ENCODE data around the gene MYOM1.

MYOM1 gene

DNA sequence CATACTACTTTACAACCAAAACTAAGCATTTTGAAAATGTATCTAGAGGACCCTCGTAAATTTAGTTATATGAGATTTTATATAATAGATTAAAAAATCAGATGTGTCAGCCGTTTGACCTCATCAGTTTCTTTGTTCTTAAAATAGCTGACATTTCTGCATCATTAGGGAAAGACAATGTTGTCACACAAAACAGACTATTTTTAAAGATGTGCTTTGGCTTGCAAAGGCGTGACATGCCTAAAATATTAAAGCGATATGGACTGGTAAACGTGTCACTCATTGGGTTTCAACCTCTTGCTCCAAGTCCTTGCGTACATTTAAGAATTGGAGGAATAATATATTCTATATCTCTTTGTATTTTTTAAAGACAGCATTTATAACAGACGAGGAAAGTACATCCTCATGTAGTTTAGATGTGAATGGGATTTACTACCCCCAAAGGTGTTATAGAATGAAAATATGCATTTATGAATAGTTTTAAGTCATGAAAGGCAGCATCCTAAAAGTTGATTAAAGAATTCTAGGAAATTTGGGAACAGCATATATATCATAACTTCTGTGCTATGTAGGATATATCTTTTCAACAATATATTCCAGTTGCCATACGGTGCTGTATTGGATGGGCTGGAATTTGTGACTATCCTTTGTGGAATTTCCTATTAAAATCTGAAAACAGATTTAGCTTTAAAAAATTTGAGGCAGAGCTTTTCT is 31.6 kb upstream of the MYOM1 start:
- Histone ChIP-seq H4K91ac (ENCODE audit: low read depth, low read length) (no peak overlapping the region), H4K12ac (ENCODE audit: low read depth, low read length) (no peak overlapping the region), H3K27ac (ENCODE audit: low read depth, low read length) (no peak overlapping the region), H2BK120ac (ENCODE audit: insufficient read depth, low read length, poor library complexity) (no peak overlapping the region), H2BK12ac (ENCODE audit: low read length) (no peak overlapping the region), H3K4me3 (ENCODE audit: low read depth, low read length) (no peak overlapping the region), H3K9me3 (ENCODE audit: insufficient read depth, low read depth, low read length) (no peaks in the 10 kb centered on the region), H3K27me3 (ENCODE audit: insufficient read depth, low read length) (no peaks in the 10 kb centered on the region), H3K79me1 (ENCODE audit: low read length) (peaks cover 17% of the 10 kb centered on the region), H3K18ac (ENCODE audit: low read length) (no peak overlapping the region), H3K14ac (ENCODE audit: low read length) (no peak overlapping the region), H3K4ac (ENCODE audit: low read depth, low read length) (peak overlapping the region; percentile 33), H2AFZ (ENCODE audit: insufficient read depth, low read length, poor library complexity) (no peak overlapping the region), H3K23ac (ENCODE audit: low read length) (no peak overlapping the region), H2BK5ac (ENCODE audit: low read depth, low read length, poor library complexity) (no peak overlapping the region), H2AK5ac (ENCODE audit: low read length) (no peak overlapping the region), H3K79me2 (ENCODE audit: control insufficient read depth, insufficient read depth, low read length, poor library complexity) (peaks cover 12% of the 10 kb centered on the region), H3K4me1 (ENCODE audit: control insufficient read depth in 1 of 2, insufficient read depth in 2 of 2, low read length in 2 of 2) (peaks cover 0 to 2% of the 10 kb centered on the region in 2 experiments), H3K9ac (ENCODE audit: low read length) (no peak overlapping the region), H3K36me3 (ENCODE audit: control insufficient read depth in 1 of 2, insufficient read depth in 2 of 2, low read length in 2 of 2) (peaks cover 4 to 19% of the 10 kb centered on the region in 2 experiments), H4K8ac (ENCODE audit: low read depth, low read length) (no peak overlapping the region), H3K4me2 (ENCODE audit: low read length) (no peak overlapping the region)
- peak in 1 of 2 donors; percentile 38 for DNase-seq
- no CpG with 5 or more reads among the region's 8 CpGs for WGBS (ENCODE audit: extremely low coverage, insufficient coverage, insufficient read length)

DNA sequence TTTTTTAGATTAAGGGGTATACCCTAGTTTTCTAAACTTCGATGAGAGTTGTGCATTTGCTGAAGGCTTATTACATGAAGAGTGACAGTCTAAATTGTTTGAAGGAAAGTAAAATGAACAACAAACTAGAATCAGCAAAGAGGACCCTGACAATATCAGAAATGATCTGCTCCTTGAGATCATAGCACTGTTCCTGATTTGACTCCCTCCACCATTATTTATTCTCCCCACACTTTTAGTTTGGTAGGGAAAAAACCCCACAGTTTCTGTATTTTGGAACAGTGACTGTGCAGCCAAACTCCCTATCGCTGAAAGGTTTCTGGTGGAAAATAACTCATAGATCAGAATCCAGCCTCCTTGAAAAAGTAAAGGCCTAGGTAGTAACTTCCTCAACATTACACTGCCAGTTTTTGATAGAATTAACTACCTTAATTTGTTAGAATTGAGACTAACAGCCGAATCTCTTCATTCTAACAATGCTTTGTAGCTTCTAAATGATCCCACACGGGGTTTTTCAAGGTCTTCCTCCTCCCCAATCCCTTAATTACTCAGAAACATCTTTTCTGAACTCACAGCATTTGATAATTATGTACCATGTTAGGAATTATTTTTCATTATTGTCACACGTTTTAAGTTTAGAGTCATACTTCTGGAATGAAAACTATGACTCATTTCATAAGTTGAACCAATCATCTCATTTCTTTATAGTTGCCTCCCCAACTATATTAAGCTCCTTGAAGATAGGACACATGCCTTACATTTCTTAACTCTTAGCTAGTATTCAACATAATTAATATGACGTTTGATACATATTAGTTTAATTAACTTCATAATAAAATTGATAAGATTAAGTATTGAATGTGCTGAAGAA is 30.7 kb upstream of the MYOM1 start:
- Histone ChIP-seq H2BK120ac (ENCODE audit: insufficient read depth, low read length, poor library complexity) (no peak overlapping the region), H3K4me1 (ENCODE audit: control insufficient read depth in 1 of 2, insufficient read depth in 2 of 2, low read length in 2 of 2) (peaks cover 2 to 4% of the 10 kb centered on the region in 2 experiments), H3K18ac (ENCODE audit: low read length) (no peak overlapping the region), H2AK5ac (ENCODE audit: low read length) (no peak overlapping the region), H4K12ac (ENCODE audit: low read depth, low read length) (no peak overlapping the region), H2BK12ac (ENCODE audit: low read length) (no peak overlapping the region), H3K27me3 (ENCODE audit: insufficient read depth, low read length) (no peaks in the 10 kb centered on the region), H3K9me3 (ENCODE audit: insufficient read depth, low read depth, low read length) (no peaks in the 10 kb centered on the region), H3K27ac (ENCODE audit: low read depth, low read length) (no peak overlapping the region), H3K23ac (ENCODE audit: low read length) (no peak overlapping the region), H4K8ac (ENCODE audit: low read depth, low read length) (no peak overlapping the region), H3K79me1 (ENCODE audit: low read length) (peaks cover 17% of the 10 kb centered on the region), H3K4me2 (ENCODE audit: low read length) (peak overlapping the region; percentile 12), H3K14ac (ENCODE audit: low read length) (no peak overlapping the region), H2BK5ac (ENCODE audit: low read depth, low read length, poor library complexity) (no peak overlapping the region), H4K91ac (ENCODE audit: low read depth, low read length) (no peak overlapping the region), H3K36me3 (ENCODE audit: control insufficient read depth in 1 of 2, insufficient read depth in 2 of 2, low read length in 2 of 2) (peaks cover 4 to 16% of the 10 kb centered on the region in 2 experiments), H2AFZ (ENCODE audit: insufficient read depth, low read length, poor library complexity) (no peak overlapping the region), H3K9ac (ENCODE audit: low read length) (no peak overlapping the region), H3K4me3 (ENCODE audit: low read depth, low read length) (no peak overlapping the region), H3K79me2 (ENCODE audit: control insufficient read depth, insufficient read depth, low read length, poor library complexity) (peaks cover 12% of the 10 kb centered on the region), H3K4ac (ENCODE audit: low read depth, low read length) (peak overlapping the region; percentile 89)
- DNase-seq, result peak in 1 of 2 donors; percentile 71
- no CpG with 5 or more reads among the region's 6 CpGs for WGBS (ENCODE audit: extremely low coverage, insufficient coverage, insufficient read length)

DNA sequence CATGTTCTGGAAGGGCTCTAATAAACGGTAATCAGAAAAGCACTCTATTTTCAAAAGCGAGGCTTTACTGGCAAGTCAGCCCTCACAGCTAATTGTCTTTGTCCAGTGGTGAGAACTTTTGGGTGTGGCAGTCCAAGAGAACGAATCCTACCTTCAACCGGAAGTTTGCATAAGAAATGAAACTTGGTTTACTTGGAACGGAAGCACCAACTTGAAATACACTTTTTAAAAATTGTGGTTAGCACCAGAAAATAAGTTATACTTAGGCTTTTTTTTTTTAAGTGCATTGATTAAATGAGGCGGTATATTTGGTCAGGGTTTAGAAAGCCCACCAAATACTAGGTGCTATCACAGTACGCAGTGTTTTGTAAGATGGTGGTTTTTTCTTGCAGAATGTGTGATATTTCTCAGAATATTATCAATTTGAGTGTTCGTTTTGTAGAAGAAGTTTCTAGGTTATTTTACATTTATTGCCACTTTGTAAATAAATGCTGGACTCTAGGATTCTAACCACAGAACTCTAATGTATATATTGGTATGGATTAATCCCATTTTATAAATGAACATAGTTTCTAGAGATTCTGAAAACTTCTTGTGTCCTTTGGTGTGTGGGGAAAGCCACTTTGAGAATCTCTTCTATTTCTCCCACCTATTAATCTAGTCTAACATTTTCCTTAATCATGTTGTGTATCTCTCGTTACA is 29.0 kb upstream of the MYOM1 start:
- DNase-seq, result peak; percentile 8 to 63
- Histone ChIP-seq H3K18ac (ENCODE audit: low read length) (no peak overlapping the region), H2AK5ac (ENCODE audit: low read length) (no peak overlapping the region)

DNA sequence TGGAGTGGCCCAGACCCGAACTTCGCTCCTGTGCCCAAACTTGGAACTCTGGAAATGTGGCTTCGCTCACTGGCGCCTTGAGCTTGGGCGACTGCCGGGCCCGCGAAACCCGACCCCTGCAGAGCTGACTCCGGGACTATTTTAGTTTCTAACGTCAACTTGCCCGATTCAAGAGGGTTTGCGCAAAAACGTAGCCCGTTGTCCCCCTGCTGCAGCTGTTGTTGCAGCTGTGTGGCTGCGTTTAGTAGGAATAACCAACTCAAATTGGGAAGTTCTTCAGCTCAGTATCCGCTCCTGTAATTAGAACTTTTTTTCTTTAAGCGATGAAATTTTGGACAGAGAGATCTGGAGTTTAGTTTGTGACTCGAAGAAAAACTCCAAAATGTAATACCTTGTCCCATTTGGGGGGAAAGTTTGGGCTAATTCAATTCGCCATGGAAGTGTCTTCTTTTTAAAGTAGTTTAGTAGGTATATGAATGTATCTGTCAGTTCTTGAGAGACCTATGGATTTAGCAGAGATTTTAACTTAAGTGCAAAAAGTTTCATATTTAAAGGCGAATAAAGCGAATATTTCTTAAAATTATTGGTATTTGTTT is 28.4 kb upstream of the MYOM1 start:
- Histone ChIP-seq H4K12ac (ENCODE audit: low read depth, low read length) (peak overlapping the region; percentile 95), H3K14ac (ENCODE audit: low read length) (peak overlapping the region; percentile 99), H3K27ac (ENCODE audit: low read depth, low read length) (peak overlapping the region; percentile 94), H2AFZ (ENCODE audit: insufficient read depth, low read length, poor library complexity) (peak overlapping the region; percentile 53), H3K79me1 (ENCODE audit: low read length) (peaks cover 17% of the 10 kb centered on the region), H3K4me3 (ENCODE audit: low read depth, low read length) (peak overlapping the region; percentile 97), H3K18ac (ENCODE audit: low read length) (peak overlapping the region; percentile 96), H3K9me3 (ENCODE audit: insufficient read depth, low read depth, low read length) (no peaks in the 10 kb centered on the region), H3K23ac (ENCODE audit: low read length) (no peak overlapping the region), H2BK5ac (ENCODE audit: low read depth, low read length, poor library complexity) (peak overlapping the region; percentile 88), H3K4ac (ENCODE audit: low read depth, low read length) (peak overlapping the region; percentile 100), H3K36me3 (ENCODE audit: control insufficient read depth in 1 of 2, insufficient read depth in 2 of 2, low read length in 2 of 2) (peaks cover 0 to 5% of the 10 kb centered on the region in 2 experiments), H3K9ac (ENCODE audit: low read length) (peak overlapping the region; percentile 99), H4K91ac (ENCODE audit: low read depth, low read length) (peak overlapping the region; percentile 99), H3K27me3 (ENCODE audit: insufficient read depth, low read length) (no peaks in the 10 kb centered on the region), H2BK12ac (ENCODE audit: low read length) (no peak overlapping the region), H2BK120ac (ENCODE audit: insufficient read depth, low read length, poor library complexity) (peak overlapping the region; percentile 99), H3K4me1 (ENCODE audit: control insufficient read depth in 1 of 2, insufficient read depth in 2 of 2, low read length in 2 of 2) (peaks cover 2 to 5% of the 10 kb centered on the region in 2 experiments), H3K4me2 (ENCODE audit: low read length) (peak overlapping the region; percentile 65), H4K8ac (ENCODE audit: low read depth, low read length) (peak overlapping the region; percentile 92), H3K79me2 (ENCODE audit: control insufficient read depth, insufficient read depth, low read length, poor library complexity) (peaks cover 12% of the 10 kb centered on the region), H2AK5ac (ENCODE audit: low read length) (peak overlapping the region; percentile 98)
- DNase-seq, result peak; percentile 12 to 53
- WGBS (ENCODE audit: extremely low coverage, insufficient coverage, insufficient read length), result no CpG with 5 or more reads among the region's 22 CpGs

More for the DNA sequence above, 29.0 kb upstream of the MYOM1 start:
- Histone ChIP-seq H3K14ac (ENCODE audit: low read length) (no peak overlapping the region), H3K79me2 (ENCODE audit: control insufficient read depth, insufficient read depth, low read length, poor library complexity) (peaks cover 12% of the 10 kb centered on the region), H3K4me2 (ENCODE audit: low read length) (peak overlapping the region; percentile 76), H3K23ac (ENCODE audit: low read length) (no peak overlapping the region), H2BK12ac (ENCODE audit: low read length) (no peak overlapping the region), H4K12ac (ENCODE audit: low read depth, low read length) (no peak overlapping the region), H2BK120ac (ENCODE audit: insufficient read depth, low read length, poor library complexity) (no peak overlapping the region), H3K4ac (ENCODE audit: low read depth, low read length) (peak overlapping the region; percentile 84), H3K4me1 (ENCODE audit: control insufficient read depth in 1 of 2, insufficient read depth in 2 of 2, low read length in 2 of 2) (peaks cover 2 to 5% of the 10 kb centered on the region in 2 experiments), H4K8ac (ENCODE audit: low read depth, low read length) (no peak overlapping the region), H4K91ac (ENCODE audit: low read depth, low read length) (no peak overlapping the region), H2BK5ac (ENCODE audit: low read depth, low read length, poor library complexity) (no peak overlapping the region), H3K4me3 (ENCODE audit: low read depth, low read length) (no peak overlapping the region), H3K27me3 (ENCODE audit: insufficient read depth, low read length) (no peaks in the 10 kb centered on the region), H3K79me1 (ENCODE audit: low read length) (peaks cover 17% of the 10 kb centered on the region), H3K27ac (ENCODE audit: low read depth, low read length) (no peak overlapping the region), H2AFZ (ENCODE audit: insufficient read depth, low read length, poor library complexity) (no peak overlapping the region), H3K9ac (ENCODE audit: low read length) (peak overlapping the region; percentile 48), H3K9me3 (ENCODE audit: insufficient read depth, low read depth, low read length) (no peaks in the 10 kb centered on the region), H3K36me3 (ENCODE audit: control insufficient read depth in 1 of 2, insufficient read depth in 2 of 2, low read length in 2 of 2) (peaks cover 0 to 8% of the 10 kb centered on the region in 2 experiments)
- no CpG with 5 or more reads among the region's 9 CpGs for WGBS (ENCODE audit: extremely low coverage, insufficient coverage, insufficient read length)
